Thyroid gland (tissue), 4 donors: Measurements from ENCODE around the gene SELL.

ENCODE experiments used
- POLR2A ChIP-seq, 2 donors: fragments of 450-650 bp; IDR thresholded peaks; one replicate each; pipeline ENCODE4 v1.6.1; 2017; ENCODE audit warnings: antibody characterized with exemption in 2 of 2, mild to moderate bottlenecking in 2 of 2, moderate library complexity in 1 of 2
- TF ChIP-seq, protein P1 (sequence below), 6 experiments: fragments of 200-600 bp in 3 of 6; fragments of 450-650 bp in 3 of 6; sonication (generic) in 3 of 6; IDR thresholded peaks; one replicate each; pipeline ENCODE4 v1.5.1; 2016 to 2019; ENCODE audit warnings: antibody characterized with exemption in 6 of 6, mild to moderate bottlenecking in 2 of 6, inconsistent platforms in 1 of 6, moderate library complexity in 1 of 6

DNA sequence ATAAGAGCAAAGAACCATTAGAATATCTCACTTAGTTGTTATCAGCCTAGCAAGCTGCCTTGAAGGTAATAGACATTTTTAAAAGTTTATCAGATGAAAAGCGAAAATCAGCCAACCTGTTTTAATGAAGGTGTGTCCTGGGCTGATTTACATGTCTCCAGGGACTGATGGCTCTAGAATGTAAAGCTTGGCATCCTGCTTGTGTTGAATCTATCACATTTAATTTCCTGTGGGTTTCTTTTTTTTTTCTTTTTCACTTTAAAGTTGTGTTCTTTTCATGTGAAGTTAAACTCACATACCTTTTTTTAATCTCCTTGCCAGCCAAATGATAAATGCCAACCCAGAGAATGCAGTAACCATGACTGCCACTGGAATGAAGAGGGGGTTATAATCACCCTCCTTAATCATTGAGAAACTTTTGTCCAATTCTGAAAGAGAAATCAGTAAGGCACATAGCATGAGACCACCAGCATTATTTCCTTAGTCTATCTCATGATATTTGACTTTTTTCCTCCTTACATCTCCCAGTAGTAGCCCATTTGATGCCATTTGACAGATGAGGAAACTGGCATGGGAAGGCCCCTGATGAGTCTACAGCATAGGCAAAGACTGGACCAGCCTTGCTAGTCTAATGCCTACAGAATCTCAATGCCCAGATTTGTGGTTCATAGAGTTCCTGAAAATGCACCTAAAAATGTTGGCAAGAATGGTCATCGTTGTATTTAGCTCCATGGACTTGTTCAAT lies 10.0 kb downstream of the SELL start:
- TF ChIP-seq, protein P1, sequence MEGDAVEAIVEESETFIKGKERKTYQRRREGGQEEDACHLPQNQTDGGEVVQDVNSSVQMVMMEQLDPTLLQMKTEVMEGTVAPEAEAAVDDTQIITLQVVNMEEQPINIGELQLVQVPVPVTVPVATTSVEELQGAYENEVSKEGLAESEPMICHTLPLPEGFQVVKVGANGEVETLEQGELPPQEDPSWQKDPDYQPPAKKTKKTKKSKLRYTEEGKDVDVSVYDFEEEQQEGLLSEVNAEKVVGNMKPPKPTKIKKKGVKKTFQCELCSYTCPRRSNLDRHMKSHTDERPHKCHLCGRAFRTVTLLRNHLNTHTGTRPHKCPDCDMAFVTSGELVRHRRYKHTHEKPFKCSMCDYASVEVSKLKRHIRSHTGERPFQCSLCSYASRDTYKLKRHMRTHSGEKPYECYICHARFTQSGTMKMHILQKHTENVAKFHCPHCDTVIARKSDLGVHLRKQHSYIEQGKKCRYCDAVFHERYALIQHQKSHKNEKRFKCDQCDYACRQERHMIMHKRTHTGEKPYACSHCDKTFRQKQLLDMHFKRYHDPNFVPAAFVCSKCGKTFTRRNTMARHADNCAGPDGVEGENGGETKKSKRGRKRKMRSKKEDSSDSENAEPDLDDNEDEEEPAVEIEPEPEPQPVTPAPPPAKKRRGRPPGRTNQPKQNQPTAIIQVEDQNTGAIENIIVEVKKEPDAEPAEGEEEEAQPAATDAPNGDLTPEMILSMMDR (IDR thresholded peaks at IDR 0.05), result no peak
- TF ChIP-seq POLR2A (IDR thresholded peaks at IDR 0.05), result no peak
